Muscle of back (tissue), 11 donors: ENCODE results near the gene PPP1R13L. TPM values are rescaled to one million over a fixed set of nuclear protein-coding genes. Genes with fewer than 3 reads are reported as not detected.
"Not testable (repeated sequence)": the region's sequence is repeated elsewhere in the genome, so short reads cannot be mapped to it uniquely, and the experiment has no call there.

Experiments
- DNase-seq, 3 donors: peaks; one replicate each; pipeline versions ENCODE4 v3.0.0 to v3.0.0-alpha.2; 2013
- polyA plus RNA-seq, 10 donors: library from polyadenylated mRNA; unstranded; fragments of 120-200 nt; gene quantifications; one replicate each; pipeline ENCODE4 v1.2.1, GENCODE V29; 2013; ENCODE audit not compliant: insufficient read length in 10 of 10

Gene PPP1R13L
- polyA plus RNA-seq, 10 donors = 2.5 to 12.8 (median 3.9) TPM

- DNase-seq = no peak
Observed at GRCh38 chr19:45346449-45346848, 58.4 kb downstream of the PPP1R13L start.

DNA sequence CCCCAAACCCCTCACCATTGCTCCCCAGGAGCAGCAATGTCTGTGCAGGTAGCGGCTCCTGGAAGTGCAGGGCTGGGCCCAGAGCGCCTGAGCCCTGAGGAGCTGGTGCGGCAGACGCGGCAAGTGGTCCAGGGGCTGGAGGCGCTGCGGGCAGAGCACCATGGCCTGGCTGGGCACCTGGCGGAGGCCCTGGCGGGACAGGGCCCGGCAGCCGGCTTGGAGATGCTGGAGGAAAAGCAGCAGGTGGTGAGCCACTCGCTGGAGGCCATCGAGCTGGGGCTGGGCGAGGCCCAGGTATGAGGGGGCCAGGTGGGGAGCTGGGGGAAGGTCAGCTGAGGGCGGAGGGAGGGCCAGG lies 59.4 kb downstream of the PPP1R13L start:
- DNase-seq = no peak

- DNase-seq = no peak
Observed at GRCh38 chr19:45344621-45345505, 60.0 kb downstream of the PPP1R13L start.

- no peak for DNase-seq
Observed at GRCh38 chr19:45342911-45343310, 62.0 kb downstream of the PPP1R13L start.

GRCh38 chr19:45340899-45341453 lies 63.9 kb downstream of the PPP1R13L start:
- DNase-seq = no peak

- DNase-seq = no peak
Observed at GRCh38 chr19:45340232-45340898, 64.5 kb downstream of the PPP1R13L start, which contains the start of gene KLC3. TSS of gene KLC3 (plus strand) at chr19:45340750. CDS start at chr19:45345542, 4,792 bp downstream.

- DNase-seq = no peak
Observed at GRCh38 chr19:45339629-45340028, 65.2 kb downstream of the PPP1R13L start.

- DNase-seq = no peak
Observed at GRCh38 chr19:45336696-45337251, 68.1 kb downstream of the PPP1R13L start.

DNA sequence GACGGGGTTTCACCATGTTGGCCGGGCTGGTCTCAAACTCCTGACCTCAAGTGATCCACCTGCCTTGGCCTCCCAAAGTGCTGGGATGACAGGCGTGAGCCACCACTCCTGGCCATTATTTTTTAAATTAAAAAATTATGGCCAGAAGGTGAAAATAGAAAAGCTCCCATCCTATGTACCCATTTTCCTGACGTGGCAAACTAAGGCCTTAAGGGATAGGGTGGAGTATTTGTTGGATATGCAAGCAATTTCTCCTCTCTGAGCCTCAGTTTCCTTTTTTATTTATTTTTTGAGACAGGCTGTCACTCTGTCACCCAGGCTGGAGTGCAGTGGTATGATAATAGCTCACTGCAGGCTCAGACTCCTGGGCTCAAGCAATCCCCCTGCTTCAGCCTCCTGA lies 70.0 kb downstream of the PPP1R13L start:
- DNase-seq = not testable (repeated sequence)

DNA sequence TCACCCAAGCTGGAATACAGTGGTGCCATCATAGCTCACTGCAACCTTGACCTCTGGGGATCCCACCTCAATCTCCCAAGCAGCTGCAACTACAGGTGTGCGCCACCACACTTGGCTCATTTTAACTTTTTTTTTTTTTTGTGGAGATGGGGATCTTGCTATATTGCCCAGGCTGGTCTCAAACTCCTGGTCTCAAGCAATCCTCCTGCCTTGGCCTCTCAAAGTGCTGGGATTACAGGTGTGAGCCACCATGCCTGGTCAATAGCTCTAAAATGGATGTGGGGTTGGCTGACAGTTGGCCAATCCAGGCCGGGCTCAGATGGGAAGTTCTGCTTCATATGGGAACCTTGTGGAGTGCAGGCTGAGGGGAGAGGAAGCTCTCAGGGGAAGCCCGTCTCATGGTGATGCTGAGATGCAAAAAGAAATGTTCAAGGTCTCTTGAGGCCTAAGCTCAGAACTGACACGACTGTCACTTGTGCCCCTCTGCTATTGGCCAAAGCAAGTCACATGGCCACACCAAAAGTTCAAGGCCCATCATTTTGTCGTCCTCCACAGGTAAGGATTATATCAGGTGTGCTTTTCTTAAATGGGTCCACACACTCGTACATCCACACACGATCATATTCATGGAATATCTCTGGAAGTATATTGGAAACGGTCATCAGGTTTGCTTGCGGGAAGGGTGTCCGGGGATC lies 71.1 kb downstream of the PPP1R13L start:
- DNase-seq = no peak

DNA sequence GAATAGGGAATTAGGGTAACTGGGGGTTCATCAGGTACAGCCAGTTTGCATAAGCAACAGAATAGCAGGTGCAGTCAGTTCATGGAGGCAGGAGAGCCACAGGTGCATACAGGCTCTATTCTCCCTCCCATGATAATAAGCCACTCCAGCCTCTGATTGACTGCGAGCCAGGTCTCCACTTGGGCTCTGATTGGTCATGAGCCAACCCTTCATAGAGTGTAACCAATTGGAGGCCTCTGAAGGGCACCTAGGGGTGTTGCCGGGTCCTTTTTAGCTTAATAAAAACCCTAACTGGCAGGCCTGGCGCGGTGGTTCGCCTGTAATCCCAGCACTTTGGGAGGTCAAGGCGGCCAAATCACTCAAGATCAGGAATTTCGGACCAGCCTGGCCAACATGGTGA lies 73.5 kb downstream of the PPP1R13L start:
- DNase-seq = no peak

Other genes with a start within 250 kb of the PPP1R13L start
- under 1 TPM; 0.07 to 0.74 (median 0.18) TPM for gene NKPD1, start 244.1 kb downstream of the PPP1R13L start, polyA plus RNA-seq
- 10 to 100 TPM; 15.3 to 28.5 (median 19.5) TPM for gene TRAPPC6A, start 226.8 kb downstream of the PPP1R13L start, polyA plus RNA-seq
- gene BLOC1S3, start 226.3 kb downstream of the PPP1R13L start, polyA plus RNA-seq = 1 to 10 TPM; 5.9 to 9.0 (median 7.7) TPM
- gene EXOC3L2, start 159.7 kb downstream of the PPP1R13L start, polyA plus RNA-seq = 1 to 10 TPM in 7 of 10 donors, under 1 TPM in 3; 0.71 to 2.6 (median 1.2) TPM
- gene MARK4, start 153.8 kb downstream of the PPP1R13L start, polyA plus RNA-seq = 10 to 100 TPM; 20.2 to 35.0 (median 28.6) TPM
- gene CKM, start 82.2 kb downstream of the PPP1R13L start, polyA plus RNA-seq = 1,000 to 10,000 TPM; 1,344 to 3,569 (median 3,092) TPM
- gene KLC3, start 64.3 kb downstream of the PPP1R13L start, polyA plus RNA-seq = 1 to 10 TPM in 2 of 10 donors, under 1 TPM in 6, not detected in 2; 0.16 to 8.9 (median 0.24) TPM
- 10 to 100 TPM; 12.0 to 18.1 (median 15.9) TPM for gene ERCC2, start 34.5 kb downstream of the PPP1R13L start, polyA plus RNA-seq
- 1 to 10 TPM; 3.0 to 6.2 (median 4.3) TPM for gene POLR1G, start 1.6 kb upstream of the PPP1R13L start, polyA plus RNA-seq
- 100 to 1,000 TPM in 1 of 10 donors, 10 to 100 TPM in 9; 81.8 to 106 (median 91.7) TPM for gene ERCC1, start 18.8 kb upstream of the PPP1R13L start, polyA plus RNA-seq
- 100 to 1,000 TPM in 3 of 10 donors, 10 to 100 TPM in 7; 12.7 to 590 (median 84.2) TPM for gene FOSB, start 62.9 kb upstream of the PPP1R13L start, polyA plus RNA-seq
- gene RTN2, start 92.0 kb upstream of the PPP1R13L start, polyA plus RNA-seq = 100 to 1,000 TPM in 9 of 10 donors, 10 to 100 TPM in 1; 74.9 to 142 (median 129) TPM
- gene PPM1N, start 93.4 kb upstream of the PPP1R13L start, polyA plus RNA-seq = 1 to 10 TPM in 3 of 10 donors, under 1 TPM in 7; 0.66 to 2.4 (median 0.77) TPM
- 10 to 100 TPM; 45.7 to 65.7 (median 55.6) TPM for gene VASP, start 102.4 kb upstream of the PPP1R13L start, polyA plus RNA-seq
- gene OPA3, start 179.7 kb upstream of the PPP1R13L start, polyA plus RNA-seq = 1 to 10 TPM; 5.6 to 7.8 (median 6.3) TPM
- gene GPR4, start 197.1 kb upstream of the PPP1R13L start, polyA plus RNA-seq = 1 to 10 TPM; 1.4 to 3.6 (median 2.6) TPM
- 10 to 100 TPM in 5 of 10 donors, 1 to 10 TPM in 5; 8.2 to 18.0 (median 10.1) TPM for gene EML2, start 234.3 kb upstream of the PPP1R13L start, polyA plus RNA-seq